Iris pigment epithelial cell (primary cell): ENCODE results near the gene TTPAL.
A peak's percentile ranks its signal among the peaks of the same experiment; 100 is the strongest.

Experiments
- DNase-seq: peaks from one replicate; pipeline ENCODE4 v3.0.0-alpha.2; 2011; ENCODE audit warnings: low read depth

TTPAL gene

GRCh38 chr20:44497761-44498160 lies 22.1 kb downstream of the TTPAL start:
- no peak for DNase-seq

GRCh38 chr20:44500221-44500620 lies 24.5 kb downstream of the TTPAL start:
- DNase-seq: no peak

- DNase-seq: peak; percentile 95
These were observed 25.8 kb downstream of the TTPAL start for GRCh38 chr20:44501448-44501847.

- no peak for DNase-seq
These were observed 27.3 kb downstream of the TTPAL start for GRCh38 chr20:44502968-44503367.

- DNase-seq: peak; percentile 15
These were observed 29.0 kb downstream of the TTPAL start for GRCh38 chr20:44504402-44505307.

- no peak for DNase-seq
These were observed 34.1 kb downstream of the TTPAL start for GRCh38 chr20:44509762-44510161.

- no peak for DNase-seq
These were observed 38.2 kb downstream of the TTPAL start for GRCh38 chr20:44513871-44514270.

- no peak for DNase-seq
These were observed 40.8 kb downstream of the TTPAL start for GRCh38 chr20:44516491-44516890.

- DNase-seq: no peak
These were observed 41.8 kb downstream of the TTPAL start for GRCh38 chr20:44517454-44517853.

- no peak for DNase-seq
These were observed 42.6 kb downstream of the TTPAL start for GRCh38 chr20:44518248-44518647.

GRCh38 chr20:44520881-44521280 lies 45.2 kb downstream of the TTPAL start:
- no peak for DNase-seq

GRCh38 chr20:44521484-44522481 lies 46.1 kb downstream of the TTPAL start, which contains the start of gene SERINC3:
Gene SERINC3, minus strand, starts transcription at chr20:44522070. Its CDS starts 119 bp downstream, at chr20:44521951.
- DNase-seq: peak; percentile 97

GRCh38 chr20:44522841-44523240 lies 47.2 kb downstream of the TTPAL start:
- no peak for DNase-seq

GRCh38 chr20:44523746-44524145 lies 48.1 kb downstream of the TTPAL start:
- DNase-seq: no peak

- peak; percentile 51 for DNase-seq
These were observed 50.5 kb downstream of the TTPAL start for GRCh38 chr20:44526129-44526528.

GRCh38 chr20:44527716-44528199 lies 52.1 kb downstream of the TTPAL start:
- DNase-seq: no peak

GRCh38 chr20:44528309-44528708 lies 52.6 kb downstream of the TTPAL start:
- DNase-seq: no peak

- no peak for DNase-seq
These were observed 56.7 kb downstream of the TTPAL start for GRCh38 chr20:44532259-44532980.

GRCh38 chr20:44532981-44533331 lies 57.3 kb downstream of the TTPAL start:
- peak; percentile 60 for DNase-seq

- DNase-seq: no peak
These were observed 58.3 kb downstream of the TTPAL start for GRCh38 chr20:44533928-44534327.

- no peak for DNase-seq
These were observed 60.5 kb downstream of the TTPAL start for GRCh38 chr20:44536175-44536574.

GRCh38 chr20:44537993-44538392 lies 62.3 kb downstream of the TTPAL start:
- DNase-seq: no peak
